ENCODE measurements around the gene LRRC34.

The LRRC34 gene

DNA sequence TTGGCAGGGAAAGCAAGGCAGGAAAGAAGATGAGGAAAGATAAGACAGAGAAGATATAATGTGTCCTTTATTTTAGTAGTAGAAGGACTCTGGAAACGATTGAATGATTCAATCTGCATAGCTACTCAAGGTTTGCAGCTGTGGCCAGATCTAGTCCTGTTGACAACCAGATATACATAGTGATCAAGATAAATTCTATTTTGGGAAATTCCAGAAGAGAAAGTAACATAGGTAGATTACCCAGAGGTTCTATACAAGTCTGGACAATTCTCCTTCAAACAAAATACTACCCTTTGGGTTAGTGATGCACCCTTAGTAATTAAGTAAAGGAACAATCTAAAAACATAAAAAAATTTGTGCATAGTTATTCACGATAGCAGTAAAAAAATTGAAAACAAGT lies 57.2 kb downstream of the LRRC34 start:
- FAIRE-seq = no peak

DNA sequence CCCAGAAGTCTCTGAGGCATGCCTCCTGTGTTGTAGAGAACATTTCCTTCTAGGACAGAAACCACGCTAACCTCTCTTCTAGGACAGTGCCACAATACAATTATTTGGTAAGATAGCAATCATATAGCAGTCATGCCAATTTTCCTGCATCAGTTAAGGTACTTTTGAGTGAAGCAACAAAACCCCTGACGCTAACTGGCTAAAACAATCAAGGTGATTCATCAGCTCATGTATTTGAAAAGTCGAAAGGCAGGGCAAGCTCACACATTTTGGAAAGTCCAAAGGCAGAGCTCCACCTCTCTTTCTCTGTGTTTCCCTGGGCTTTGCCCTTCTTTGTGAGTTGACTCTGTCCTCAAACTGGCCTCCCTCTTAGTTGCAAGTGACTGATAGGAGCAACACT lies 58.0 kb downstream of the LRRC34 start:
- DNase-seq (ENCODE audit: insufficient read length, low spot score) = no peak
- FAIRE-seq = no peak
- TF ChIP-seq POU2F2 (IDR thresholded peaks at IDR 0.05; ENCODE audit: low read depth, low read length) (no peak), PAX5 (IDR thresholded peaks at IDR 0.05; ENCODE audit: insufficient read depth, low read length, severe bottlenecking) (no peak), POLR2AphosphoS5 (IDR thresholded peaks at IDR 0.05; ENCODE audit: low read depth, low read length) (no peak), TAF1 (IDR thresholded peaks at IDR 0.05; ENCODE audit: low read depth, low read length) (no peak), SPI1 (IDR thresholded peaks at IDR 0.05; ENCODE audit: low read depth, low read length) (no peak), POLR2A (IDR thresholded peaks at IDR 0.05; ENCODE audit: low read depth, low read length) (no peak)

More for the DNA sequence above, 57.2 kb downstream of the LRRC34 start:
- TF ChIP-seq SPI1 (IDR thresholded peaks at IDR 0.05; ENCODE audit: low read depth, low read length) (no peak), TAF1 (IDR thresholded peaks at IDR 0.05; ENCODE audit: low read depth, low read length) (no peak), POU2F2 (IDR thresholded peaks at IDR 0.05; ENCODE audit: low read depth, low read length) (no peak), POLR2AphosphoS5 (IDR thresholded peaks at IDR 0.05; ENCODE audit: low read depth, low read length) (no peak), POLR2A (IDR thresholded peaks at IDR 0.05; ENCODE audit: low read depth, low read length) (no peak), PAX5 (IDR thresholded peaks at IDR 0.05; ENCODE audit: insufficient read depth, low read length, severe bottlenecking) (no peak)
- DNase-seq (ENCODE audit: insufficient read length, low spot score) = no peak

DNA sequence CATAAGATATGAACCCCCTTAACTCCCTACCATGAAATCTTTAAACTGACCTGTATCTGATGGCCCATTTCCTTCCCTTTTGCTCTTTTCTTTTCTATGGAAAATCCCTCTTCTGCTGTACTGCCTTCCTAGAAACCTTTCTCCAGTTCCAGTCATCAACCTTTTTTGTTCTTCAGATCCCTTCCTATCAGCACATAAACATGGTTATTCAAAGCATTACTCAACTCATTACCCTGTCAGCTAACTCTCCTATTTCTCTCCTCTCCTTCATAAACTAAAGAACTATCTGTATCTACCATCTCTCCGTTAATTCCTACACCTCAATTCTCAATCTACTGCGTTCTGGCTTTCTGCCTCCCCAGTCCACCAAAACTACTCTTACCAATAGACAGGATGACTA lies 60.8 kb downstream of the LRRC34 start:
- TF ChIP-seq POLR2AphosphoS5 (IDR thresholded peaks at IDR 0.05; ENCODE audit: low read depth, low read length) = no peak
- no peak for TF ChIP-seq POU2F2 (IDR thresholded peaks at IDR 0.05; ENCODE audit: low read depth, low read length)
- TF ChIP-seq TAF1 (IDR thresholded peaks at IDR 0.05; ENCODE audit: low read depth, low read length) = no peak
- no peak for TF ChIP-seq POLR2A (IDR thresholded peaks at IDR 0.05; ENCODE audit: low read depth, low read length)
- TF ChIP-seq PAX5 (IDR thresholded peaks at IDR 0.05; ENCODE audit: insufficient read depth, low read length, severe bottlenecking) = no peak
- no peak for TF ChIP-seq SPI1 (IDR thresholded peaks at IDR 0.05; ENCODE audit: low read depth, low read length)
- DNase-seq (ENCODE audit: insufficient read length, low spot score) = no peak
- FAIRE-seq = no peak

DNA sequence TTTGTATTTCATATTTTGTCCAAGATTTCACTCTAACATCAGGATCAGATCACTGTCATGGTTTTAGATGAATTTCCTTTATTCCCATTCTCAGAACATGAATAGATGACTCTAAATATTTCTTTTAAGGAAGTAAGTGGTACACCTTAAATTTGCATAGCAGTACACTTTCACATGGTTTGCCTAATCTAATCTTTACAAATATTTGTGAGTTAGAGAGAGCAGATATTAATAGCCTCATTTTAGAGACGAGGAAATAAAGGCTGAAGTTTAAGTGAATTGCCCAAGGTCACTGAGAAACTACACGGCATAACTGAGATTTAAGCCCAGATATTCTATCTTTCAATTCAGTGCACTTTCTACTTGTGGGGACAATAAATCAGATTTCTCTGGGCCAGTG lies 62.0 kb downstream of the LRRC34 start:
- TF ChIP-seq POLR2A (IDR thresholded peaks at IDR 0.05; ENCODE audit: low read depth, low read length) = no peak
- TF ChIP-seq POLR2AphosphoS5 (IDR thresholded peaks at IDR 0.05; ENCODE audit: low read depth, low read length) = no peak
- TF ChIP-seq TAF1 (IDR thresholded peaks at IDR 0.05; ENCODE audit: low read depth, low read length) = no peak
- DNase-seq (ENCODE audit: insufficient read length, low spot score) (no peak), FAIRE-seq (no peak)

DNA sequence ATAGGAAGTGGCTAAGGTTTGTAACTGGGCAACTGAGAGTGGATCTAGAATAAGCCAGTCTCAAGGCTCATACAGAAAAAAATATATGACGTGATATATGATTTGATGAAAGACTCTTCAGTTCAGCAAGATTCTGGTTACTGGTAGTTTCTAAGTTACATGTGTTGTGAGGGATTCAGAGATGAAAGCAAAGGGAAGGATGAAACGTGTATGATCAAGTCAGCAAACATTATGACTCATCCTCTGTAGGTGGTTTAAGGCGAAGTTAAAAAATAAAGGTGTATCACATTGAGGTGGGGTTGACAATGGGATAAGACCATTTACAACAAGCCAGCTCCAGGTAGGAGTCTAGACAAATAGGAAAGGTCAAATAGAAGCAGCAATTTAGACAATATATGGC lies 64.0 kb downstream of the LRRC34 start:
- FAIRE-seq (no peak), DNase-seq (ENCODE audit: insufficient read length, low spot score) (no peak)
- no peak for TF ChIP-seq POU2F2 (IDR thresholded peaks at IDR 0.05; ENCODE audit: low read depth, low read length)
- no peak for TF ChIP-seq SPI1 (IDR thresholded peaks at IDR 0.05; ENCODE audit: low read depth, low read length)
- TF ChIP-seq TAF1 (IDR thresholded peaks at IDR 0.05; ENCODE audit: low read depth, low read length) = no peak
- no peak for TF ChIP-seq POLR2AphosphoS5 (IDR thresholded peaks at IDR 0.05; ENCODE audit: low read depth, low read length)
- no peak for TF ChIP-seq PAX5 (IDR thresholded peaks at IDR 0.05; ENCODE audit: insufficient read depth, low read length, severe bottlenecking)
- no peak for TF ChIP-seq POLR2A (IDR thresholded peaks at IDR 0.05; ENCODE audit: low read depth, low read length)

DNA sequence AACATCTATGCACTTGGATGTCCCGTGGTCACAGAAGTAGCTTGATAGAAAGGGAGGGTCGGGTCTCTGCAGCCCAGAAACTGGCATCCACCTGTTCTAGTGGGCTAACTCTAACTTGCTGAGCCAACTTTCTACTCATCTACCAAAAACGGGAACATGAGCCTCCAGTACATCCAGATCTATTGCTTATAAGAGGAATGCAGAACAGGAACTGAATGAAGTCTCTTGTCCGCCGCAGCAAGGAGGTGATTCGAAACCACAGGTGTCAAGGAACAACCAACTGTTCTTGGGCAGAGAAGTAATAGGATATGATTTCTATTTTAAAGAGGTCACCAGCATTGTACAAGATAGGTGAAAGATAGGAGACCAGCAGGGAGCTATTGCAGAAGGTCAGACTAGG lies 65.8 kb downstream of the LRRC34 start:
- no peak for TF ChIP-seq SPI1 (IDR thresholded peaks at IDR 0.05; ENCODE audit: low read depth, low read length)
- TF ChIP-seq POU2F2 (IDR thresholded peaks at IDR 0.05; ENCODE audit: low read depth, low read length) = no peak
- no peak for TF ChIP-seq TAF1 (IDR thresholded peaks at IDR 0.05; ENCODE audit: low read depth, low read length)
- no peak for TF ChIP-seq POLR2AphosphoS5 (IDR thresholded peaks at IDR 0.05; ENCODE audit: low read depth, low read length)
- TF ChIP-seq POLR2A (IDR thresholded peaks at IDR 0.05; ENCODE audit: low read depth, low read length) = no peak
- TF ChIP-seq PAX5 (IDR thresholded peaks at IDR 0.05; ENCODE audit: insufficient read depth, low read length, severe bottlenecking) = no peak
- FAIRE-seq (no peak), DNase-seq (ENCODE audit: insufficient read length, low spot score) (no peak)

DNA sequence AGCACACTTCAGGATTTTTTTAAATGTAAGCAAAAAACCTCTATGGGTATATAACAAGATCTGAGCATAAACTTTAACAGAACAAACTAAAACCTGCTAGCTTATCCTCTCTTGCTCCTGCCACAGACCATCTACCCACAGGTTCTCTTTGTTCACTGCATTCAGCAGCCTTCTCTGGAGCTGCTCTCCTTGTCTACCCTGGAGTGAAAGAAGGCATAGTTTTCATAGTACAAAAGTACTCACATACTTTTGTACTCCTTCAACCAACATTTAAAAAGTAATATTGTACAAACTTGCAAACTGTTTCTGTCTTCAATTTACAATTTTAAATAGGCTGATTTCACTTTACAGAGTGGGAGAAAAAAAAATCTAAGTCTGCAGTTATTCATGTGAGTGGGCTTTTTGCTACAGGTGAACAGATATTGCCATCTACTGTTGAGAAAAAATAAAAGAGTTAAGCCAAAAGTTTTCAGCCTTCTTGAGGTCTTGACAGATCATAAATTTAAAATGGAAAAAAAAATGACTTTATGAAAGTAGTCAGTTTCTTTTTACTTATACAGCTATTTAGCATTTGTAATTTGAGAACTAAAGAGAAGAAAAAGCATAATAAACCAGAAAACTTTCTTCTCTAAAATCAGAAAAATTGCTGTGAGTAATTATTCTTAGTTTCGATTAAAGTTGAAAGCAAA lies 68.2 kb downstream of the LRRC34 start:
- DNase-seq (ENCODE audit: insufficient read length, low spot score) = no peak
- TF ChIP-seq POU2F2 (IDR thresholded peaks at IDR 0.05; ENCODE audit: low read depth, low read length) (no peak), TAF1 (IDR thresholded peaks at IDR 0.05; ENCODE audit: low read depth, low read length) (no peak), PAX5 (IDR thresholded peaks at IDR 0.05; ENCODE audit: insufficient read depth, low read length, severe bottlenecking) (no peak), POLR2A (IDR thresholded peaks at IDR 0.05; ENCODE audit: low read depth, low read length) (no peak), POLR2AphosphoS5 (IDR thresholded peaks at IDR 0.05; ENCODE audit: low read depth, low read length) (no peak), SPI1 (IDR thresholded peaks at IDR 0.05; ENCODE audit: low read depth, low read length) (no peak)
- no peak for FAIRE-seq
